H54 (cell line): Measurements from ENCODE around the gene FOXO6.

ENCODE experiments used
- DNase-seq: peaks from one replicate; pipeline ENCODE4 v3.0.0; 2011; ENCODE audit warnings: low spot score, mixed read lengths; ENCODE audit not compliant: insufficient read length
- FAIRE-seq: peaks from 3 replicates; lab custom pipeline; 2011; peaks lifted over from hg19 to GRCh38; lab: Jason Lieb, UNC
- POLR2A ChIP-seq: IDR thresholded peaks from 2 replicates; pipeline ENCODE4 v1.6.1; 2011; ENCODE audit warnings: low read depth, mild to moderate bottlenecking, low read length

FOXO6 gene

DNA sequence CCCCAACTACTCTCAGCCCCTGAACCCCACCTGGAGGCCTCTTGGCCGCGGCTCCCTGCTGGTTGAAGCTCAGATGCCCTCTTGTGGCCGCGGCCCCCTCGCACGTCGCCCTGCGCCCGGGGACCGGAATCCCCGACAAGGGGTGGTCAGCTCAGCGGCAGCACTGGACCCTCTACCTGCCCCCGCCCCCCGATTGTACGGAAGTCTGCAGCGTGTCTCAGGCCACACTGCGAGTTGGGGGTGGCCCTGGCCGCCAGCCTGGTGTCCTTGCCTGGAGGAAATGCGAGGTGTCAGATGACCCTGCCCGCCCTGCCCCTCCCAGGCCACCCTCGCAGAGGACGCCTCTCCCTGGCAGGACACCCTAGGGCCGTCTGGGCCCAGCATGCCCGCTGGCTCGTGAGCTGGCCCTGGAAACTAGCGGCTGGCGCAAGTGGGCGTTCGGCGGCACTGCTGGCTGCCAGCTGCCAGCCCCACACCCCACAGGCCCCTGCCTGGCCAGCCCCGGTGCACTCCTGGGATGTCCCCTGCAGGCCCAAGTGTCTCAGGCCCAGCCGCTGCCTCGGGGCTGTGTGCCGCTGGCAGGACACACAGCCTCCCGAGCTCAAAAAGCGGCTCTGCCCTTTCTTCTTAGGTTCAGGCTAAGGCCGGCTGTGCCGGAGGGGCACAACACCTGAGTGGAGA lies 62.4 kb downstream of the FOXO6 start:
- FAIRE-seq = no peak

DNA sequence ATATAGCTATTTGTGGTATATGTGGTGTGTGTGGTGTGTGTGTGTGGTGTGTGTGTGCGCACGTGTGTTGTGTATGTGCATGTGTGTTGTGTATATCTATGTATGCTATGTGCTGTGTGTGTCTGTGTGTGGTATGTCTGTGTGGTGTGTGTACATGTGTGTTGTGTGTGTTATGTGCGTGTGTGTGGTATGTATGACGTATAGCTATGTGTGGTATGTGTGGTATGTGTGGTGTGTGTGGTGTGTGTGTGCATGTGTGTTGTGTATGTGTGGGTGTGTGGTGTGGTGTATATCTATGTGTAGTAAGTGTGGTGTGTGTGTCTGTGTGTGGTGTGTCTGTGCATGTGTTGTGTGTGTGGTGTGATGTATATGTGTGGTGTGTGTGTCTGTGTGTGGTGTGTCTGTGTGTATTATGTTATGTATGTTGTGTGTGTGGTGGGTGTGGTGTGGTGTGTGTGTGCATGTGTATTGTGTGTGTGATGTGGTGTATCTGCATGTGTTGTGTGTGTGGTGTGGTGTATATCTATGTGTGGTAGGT lies 63.4 kb downstream of the FOXO6 start:
- FAIRE-seq (no peak), DNase-seq (no peak)
- TF ChIP-seq POLR2A = no peak

More for the DNA sequence above, 62.4 kb downstream of the FOXO6 start:
- DNase-seq = no peak
- no peak for TF ChIP-seq POLR2A

DNA sequence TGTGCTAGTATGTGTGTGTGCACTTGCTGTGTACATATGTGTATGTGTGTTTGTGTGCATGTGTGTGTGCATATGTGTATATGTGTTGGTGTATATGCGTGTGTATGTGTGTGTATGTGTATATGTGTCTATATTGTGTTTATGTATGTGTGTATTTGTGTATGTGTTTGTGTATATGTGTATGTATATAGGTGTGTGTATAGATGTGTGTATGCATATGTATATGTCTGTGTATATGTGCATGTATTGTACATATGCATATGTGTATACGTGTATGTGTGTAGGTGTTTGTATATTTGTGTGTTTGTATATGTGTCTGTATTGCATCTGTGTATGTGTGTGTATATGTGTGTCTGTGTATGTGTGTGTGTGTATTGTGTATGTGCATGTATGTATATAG lies 64.1 kb downstream of the FOXO6 start:
- no peak for FAIRE-seq
- DNase-seq = no peak
- TF ChIP-seq POLR2A = no peak

DNA sequence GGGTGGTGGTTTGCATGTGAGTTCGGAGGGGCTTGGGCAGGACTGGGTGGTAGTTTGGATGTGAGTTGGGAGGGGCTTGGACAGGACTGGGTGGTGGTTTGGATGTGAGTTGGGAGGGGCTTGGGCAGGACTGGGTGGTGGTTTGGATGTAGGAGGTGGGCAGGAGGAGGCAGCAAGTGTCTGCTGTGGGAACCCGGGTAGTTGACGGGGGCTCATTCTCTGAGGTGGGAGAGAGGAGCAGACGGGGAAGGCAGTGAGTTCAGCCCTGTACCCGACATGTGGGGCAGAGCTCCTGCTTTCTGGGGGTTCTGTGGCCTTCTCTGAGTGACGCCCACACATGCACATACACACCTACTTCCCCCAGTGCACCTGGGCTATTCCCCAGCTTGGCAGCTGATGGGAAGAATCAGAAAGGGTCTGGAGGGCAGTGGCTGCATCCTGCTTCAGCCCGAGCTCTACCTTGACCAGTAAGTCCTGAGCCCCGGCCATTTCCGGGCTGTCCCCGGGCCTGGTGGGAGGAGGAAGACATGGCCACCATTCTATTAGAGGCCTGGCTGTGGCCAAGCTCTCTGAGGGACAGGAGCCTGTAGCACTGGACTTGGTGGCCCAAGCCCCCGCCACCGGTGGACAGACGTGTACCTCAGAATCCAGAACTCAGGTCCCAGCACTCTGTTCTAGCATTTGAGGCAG lies 65.1 kb downstream of the FOXO6 start:
- DNase-seq (no peak), FAIRE-seq (no peak)
- TF ChIP-seq POLR2A = no peak

DNA sequence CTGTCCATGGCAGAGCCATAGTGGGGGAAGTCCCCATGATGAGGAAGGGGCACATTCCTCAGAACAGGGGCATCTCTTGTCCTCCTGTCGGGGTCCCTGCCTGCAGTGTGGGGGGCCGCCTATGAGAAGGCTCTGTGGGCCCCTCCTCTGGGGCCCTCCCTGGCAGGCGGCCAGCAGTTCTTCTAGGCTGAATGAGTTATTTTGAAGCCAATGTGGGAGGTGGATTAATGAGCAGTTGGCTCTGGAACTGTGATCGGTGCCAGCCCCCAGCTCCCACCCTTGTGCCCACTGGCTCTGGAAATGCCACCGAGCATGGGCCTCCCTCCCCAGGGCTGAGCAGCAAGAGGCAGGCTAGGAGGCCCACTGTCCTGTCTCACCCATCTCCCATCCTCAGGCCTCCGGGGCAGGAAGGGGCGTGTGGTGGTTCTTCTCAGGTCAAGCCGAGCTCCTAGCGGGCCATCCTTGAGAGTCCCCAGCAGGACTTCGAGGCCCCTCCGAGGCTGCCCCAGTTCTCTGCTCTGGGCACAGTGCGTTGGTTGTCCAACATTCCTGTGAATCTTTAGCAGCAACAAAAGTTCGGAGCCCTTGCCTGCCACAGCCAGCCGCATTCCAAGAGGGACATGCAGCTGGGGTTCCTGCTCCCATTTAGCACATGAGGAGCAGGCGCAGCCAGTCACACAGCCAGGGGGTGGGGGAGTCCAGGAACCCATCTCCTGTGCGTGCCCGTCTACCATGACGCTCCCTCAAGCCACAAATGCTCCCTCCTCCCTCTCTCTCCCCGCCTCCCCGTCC lies 66.1 kb downstream of the FOXO6 start:
- DNase-seq (no peak), FAIRE-seq (no peak)
- no peak for TF ChIP-seq POLR2A

DNA sequence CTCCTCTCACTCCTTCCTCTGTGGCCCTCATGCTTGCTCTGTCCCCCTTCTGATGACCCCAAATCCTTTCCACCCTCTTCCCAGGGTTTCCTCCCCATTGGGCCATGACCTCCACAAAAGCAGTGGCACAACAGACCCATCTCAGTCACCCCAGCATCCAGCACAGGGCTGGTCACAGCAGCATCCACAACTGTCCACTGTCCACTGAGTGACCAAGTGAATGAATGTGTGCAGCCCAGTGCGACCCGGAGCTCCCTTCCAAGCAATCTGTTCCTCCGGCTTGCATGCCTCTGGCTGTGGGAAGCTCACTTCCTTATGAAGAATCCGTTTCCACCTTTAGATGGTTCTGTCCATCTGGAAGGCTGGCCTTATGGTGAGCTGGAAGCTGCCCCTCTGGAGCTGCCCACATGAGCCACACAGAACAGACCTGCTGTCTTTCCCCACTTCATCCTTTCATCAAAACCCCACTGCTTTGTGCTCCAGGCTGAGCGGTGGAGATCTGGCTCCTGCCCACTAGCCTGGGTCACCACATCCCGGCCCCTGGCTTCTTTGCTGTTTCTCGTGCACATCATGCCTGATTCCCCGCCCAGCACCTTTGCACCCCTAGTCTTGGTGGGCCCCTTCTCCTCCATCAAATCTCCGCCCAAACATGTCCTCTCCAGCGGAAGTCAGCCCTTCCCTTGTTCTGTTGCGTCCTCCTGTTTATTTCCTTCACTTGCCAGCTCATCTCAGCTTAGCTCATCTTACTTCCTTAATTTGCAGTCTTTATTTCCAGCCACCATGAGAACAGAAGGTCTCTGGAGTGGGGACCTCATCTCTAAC lies 66.9 kb downstream of the FOXO6 start:
- no peak for TF ChIP-seq POLR2A
- no peak for FAIRE-seq
- DNase-seq = no peak

DNA sequence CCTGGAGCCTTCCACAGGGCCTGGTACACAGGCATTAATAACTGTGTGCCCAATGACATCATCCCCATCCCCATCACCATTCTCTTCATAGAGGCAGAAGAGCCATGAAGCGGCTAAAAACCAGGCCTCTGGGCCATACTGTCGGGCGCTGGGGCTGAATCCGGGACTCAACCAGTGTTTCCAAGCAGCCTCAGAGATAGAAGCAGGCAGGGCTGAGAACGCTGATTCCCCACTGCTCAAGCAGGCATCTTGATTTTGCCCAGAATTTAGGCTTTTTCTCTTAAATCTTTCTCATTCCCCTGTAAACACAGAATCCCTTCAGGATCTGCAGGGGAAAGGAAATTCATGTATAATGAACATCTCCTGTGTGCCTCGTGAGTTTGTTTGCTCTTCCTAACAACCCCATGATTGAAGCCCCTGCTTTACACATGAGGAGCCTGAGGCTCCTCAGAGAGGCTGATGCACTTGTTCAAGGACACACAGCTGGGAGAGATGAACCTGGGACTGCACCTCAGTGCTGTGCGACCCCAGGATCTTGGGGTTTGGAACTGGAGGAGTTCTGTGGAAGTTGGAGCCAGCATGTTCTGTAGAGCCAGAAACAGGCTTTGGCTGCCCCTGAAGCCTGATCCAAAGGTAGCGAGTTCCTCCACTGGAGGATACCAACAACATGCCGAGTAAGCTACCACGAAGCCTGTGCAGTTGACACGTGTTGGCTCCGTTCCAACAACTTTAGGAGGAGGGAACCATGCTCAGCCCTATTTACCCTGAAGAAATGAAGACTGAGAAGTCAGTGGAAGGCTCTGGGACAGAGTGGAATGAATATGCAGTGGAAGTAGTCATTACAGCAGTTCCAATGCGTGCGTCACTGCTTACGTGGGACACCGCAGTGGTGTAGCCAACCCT lies 67.8 kb downstream of the FOXO6 start:
- FAIRE-seq (no peak), DNase-seq (no peak)
- TF ChIP-seq POLR2A = no peak

DNA sequence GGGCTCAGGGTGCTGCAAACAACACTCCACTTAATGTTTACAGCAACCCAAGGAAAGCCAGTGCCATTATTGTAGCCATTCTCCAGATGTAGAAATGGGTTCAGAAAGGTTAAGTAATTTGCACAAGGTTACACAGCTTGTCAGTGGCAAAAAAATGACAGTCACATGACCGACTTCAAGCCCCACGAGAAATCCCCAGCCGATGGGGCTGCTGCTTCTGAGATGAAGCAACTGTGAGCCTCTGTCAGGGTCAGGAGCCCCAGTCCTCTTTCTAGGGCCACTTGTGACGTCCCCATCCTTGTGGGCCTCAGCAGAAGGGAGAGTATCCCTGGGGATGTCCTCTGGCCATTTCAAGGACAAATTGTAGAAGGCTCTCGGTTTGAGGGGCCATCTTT lies 68.4 kb downstream of the FOXO6 start:
- FAIRE-seq (no peak), DNase-seq (no peak)
- no peak for TF ChIP-seq POLR2A

DNA sequence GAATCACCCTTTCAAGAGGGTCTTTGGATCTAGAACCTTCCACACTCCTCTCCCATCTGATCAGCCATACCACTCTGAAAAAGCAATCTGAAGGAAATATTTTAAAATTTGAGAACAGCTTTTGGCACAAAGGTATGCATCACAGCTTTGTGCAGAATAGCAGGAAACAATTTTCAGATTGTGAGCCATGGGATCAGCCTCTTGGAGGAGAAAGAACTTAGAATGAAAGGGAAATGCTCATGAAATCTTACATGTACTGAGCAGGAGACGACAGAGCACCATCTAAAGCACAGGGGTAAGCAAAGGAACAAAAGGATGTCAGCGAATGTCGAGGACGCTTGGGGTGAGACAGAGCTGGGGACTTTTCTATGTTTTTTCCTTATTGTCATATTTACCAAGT lies 68.8 kb downstream of the FOXO6 start:
- DNase-seq (no peak), FAIRE-seq (no peak)
- no peak for TF ChIP-seq POLR2A

DNA sequence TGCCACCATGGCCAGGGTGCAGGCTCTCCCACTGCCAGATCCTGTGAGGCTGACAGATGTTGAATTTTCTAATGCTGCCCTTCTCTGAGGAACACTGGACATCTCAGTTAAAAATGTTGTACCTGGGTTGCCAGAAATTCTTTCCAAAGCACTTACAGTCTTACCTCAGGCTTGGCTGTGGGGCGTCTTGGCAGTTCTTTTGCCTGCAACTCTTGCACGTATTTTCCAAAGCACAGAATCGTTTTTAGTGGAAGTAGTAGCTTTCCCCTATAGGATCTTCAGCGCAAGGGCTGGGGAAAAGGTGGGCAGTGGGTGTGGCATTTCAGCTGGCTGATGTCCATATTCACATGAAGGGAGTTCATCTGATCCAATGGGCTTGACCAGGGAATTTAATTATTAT lies 69.3 kb downstream of the FOXO6 start:
- DNase-seq (no peak), FAIRE-seq (no peak)
- TF ChIP-seq POLR2A = no peak

DNA sequence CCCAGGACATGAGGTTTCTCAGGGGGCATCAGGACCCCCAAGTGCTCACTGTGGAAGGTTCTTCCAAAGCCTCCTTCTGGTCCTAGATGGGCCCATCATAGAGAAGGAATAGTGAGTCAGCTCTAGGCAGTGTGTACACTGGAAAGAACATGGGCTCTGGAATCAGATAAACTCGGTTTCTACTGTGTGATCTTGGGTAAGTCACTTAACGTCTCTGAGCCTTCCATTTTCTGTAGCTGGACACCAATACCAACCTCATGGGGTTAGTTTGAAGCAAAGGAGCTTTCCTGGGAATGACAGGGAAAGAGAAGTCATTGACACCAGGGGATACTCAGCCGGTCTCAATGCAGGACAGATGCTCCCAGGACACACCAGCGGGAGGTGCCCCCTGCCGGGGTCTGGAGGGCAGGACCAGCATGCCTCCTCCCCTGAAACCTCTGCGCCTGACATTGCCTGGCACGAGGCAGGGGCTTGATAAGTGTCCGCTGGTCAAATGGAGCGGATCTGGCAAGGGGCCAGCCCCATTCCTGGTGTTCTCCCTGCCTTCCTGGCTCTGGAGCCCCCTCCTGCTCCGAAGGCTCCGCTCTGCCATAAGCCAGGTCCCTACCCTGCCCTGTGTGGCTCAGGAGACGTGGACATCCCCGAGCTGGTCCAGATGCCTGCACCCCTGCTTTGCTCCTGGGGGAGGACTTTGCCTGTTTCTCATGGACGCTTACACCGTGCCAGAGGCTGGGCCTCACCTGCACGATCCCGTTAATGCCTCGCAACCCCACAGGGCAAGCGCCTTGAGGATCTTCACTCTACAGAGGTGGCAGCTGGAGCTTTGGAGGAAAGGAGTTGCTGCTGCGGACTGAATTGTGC lies 70.5 kb downstream of the FOXO6 start:
- FAIRE-seq = no peak
- no peak for DNase-seq

More for the DNA sequence above, 70.5 kb downstream of the FOXO6 start:
- no peak for TF ChIP-seq POLR2A
